WTC11 (cell line): ENCODE data around the gene ARHGAP45. TPM values are rescaled to one million over a fixed set of nuclear protein-coding genes. Genes with fewer than 3 reads are reported as not detected.

Experiments used
- CREM ChIP-seq: sonication (generic); formaldehyde crosslinking; IDR thresholded peaks from 2 replicates; pipeline ENCODE4 v1.8.1; 2022; ENCODE audit warnings: mild to moderate bottlenecking, missing genetic modification reagents, moderate library complexity
- CTCF ChIP-seq: fragments of 200-600 bp; IDR thresholded peaks from 2 replicates; pipeline ENCODE4 v1.8.0; 2022; ENCODE audit warnings: antibody characterized with exemption
- E2F5 ChIP-seq: sonication (generic); formaldehyde crosslinking; IDR thresholded peaks from 2 replicates; pipeline ENCODE4 v1.8.1; 2022; ENCODE audit warnings: mild to moderate bottlenecking, moderate library complexity, missing genetic modification reagents
- EMX1 ChIP-seq: fragments of 250-450 bp; sonication (Bioruptor Pico); IDR thresholded peaks from 2 replicates; pipeline ENCODE4 v1.8.0; 2021; ENCODE audit warnings: mild to moderate bottlenecking
- FOXJ3 ChIP-seq: sonication (generic); formaldehyde crosslinking; IDR thresholded peaks from 2 replicates; pipeline ENCODE4 v1.9.0; 2021; ENCODE audit warnings: missing genetic modification reagents, mild to moderate bottlenecking, borderline replicate concordance
- GABPB1 ChIP-seq: sonication (generic); formaldehyde crosslinking; IDR thresholded peaks from 2 replicates; pipeline ENCODE4 v1.8.1; 2023; ENCODE audit warnings: mild to moderate bottlenecking, missing genetic modification reagents
- GTF2I ChIP-seq: fragments of 250-450 bp; sonication (Bioruptor Pico); conservative IDR thresholded peaks from 2 replicates; pipeline ENCODE4 v1.4.0; 2021; ENCODE audit warnings: mild to moderate bottlenecking
- NFATC4 ChIP-seq: fragments of 250-450 bp; sonication (Bioruptor Pico); IDR thresholded peaks from 2 replicates; pipeline ENCODE4 v1.9.0; 2021; ENCODE audit warnings: mild to moderate bottlenecking
- NR1H2 ChIP-seq: sonication (generic); formaldehyde crosslinking; IDR thresholded peaks from 2 replicates; pipeline ENCODE4 v1.9.0; 2021; ENCODE audit warnings: mild to moderate bottlenecking, moderate library complexity, missing genetic modification reagents
- PRDM15 ChIP-seq: sonication (generic); formaldehyde crosslinking; IDR thresholded peaks from 2 replicates; pipeline ENCODE4 v1.8.0; 2022; ENCODE audit warnings: missing genetic modification reagents
- PREB ChIP-seq: sonication (generic); formaldehyde crosslinking; IDR thresholded peaks from 2 replicates; pipeline ENCODE4 v1.8.1; 2022; ENCODE audit warnings: mild to moderate bottlenecking, missing genetic modification reagents, moderate library complexity, borderline replicate concordance
- PRRX2 ChIP-seq: fragments of 250-450 bp; sonication (Bioruptor Pico); IDR thresholded peaks from 2 replicates; pipeline ENCODE4 v1.8.0; 2021; ENCODE audit warnings: mild to moderate bottlenecking
- SOX15 ChIP-seq: fragments of 250-450 bp; sonication (Bioruptor Pico); IDR thresholded peaks from 2 replicates; pipeline ENCODE4 v1.9.0; 2021; ENCODE audit warnings: mild to moderate bottlenecking
- ZNF423 ChIP-seq: fragments of 250-450 bp; sonication (Bioruptor Pico); IDR thresholded peaks from 2 replicates; pipeline ENCODE4 v2.1.2; 2022; ENCODE audit warnings: mild to moderate bottlenecking, moderate library complexity
- total RNA-seq: library from RNA; stranded (reverse); gene quantifications from 3 replicates; pipeline ENCODE4 v1.2.3, GENCODE V29; 2021
- TF ChIP-seq, protein P1 (sequence below): fragments of 250-450 bp; sonication (Bioruptor Pico); IDR thresholded peaks from 2 replicates; pipeline ENCODE4 v1.9.0; 2021; ENCODE audit warnings: mild to moderate bottlenecking
- TF ChIP-seq, protein P2 (sequence below): sonication (generic); formaldehyde crosslinking; IDR thresholded peaks from 2 replicates; pipeline ENCODE4 v1.8.0; 2022; ENCODE audit warnings: mild to moderate bottlenecking, missing genetic modification reagents
- TF ChIP-seq, protein P3 (sequence below): sonication (generic); formaldehyde crosslinking; IDR thresholded peaks from 2 replicates; pipeline ENCODE4 v1.8.1; 2023; ENCODE audit warnings: mild to moderate bottlenecking, missing genetic modification reagents, moderate library complexity
- TF ChIP-seq, protein P4 (sequence below): sonication (generic); formaldehyde crosslinking; IDR thresholded peaks from 2 replicates; pipeline ENCODE4 v1.8.1; 2023; ENCODE audit warnings: mild to moderate bottlenecking, missing genetic modification reagents
- TF ChIP-seq, protein P5 (sequence below): sonication (generic); formaldehyde crosslinking; IDR thresholded peaks from 2 replicates; pipeline ENCODE4 v1.8.0; 2023; ENCODE audit warnings: missing genetic modification reagents, mild to moderate bottlenecking, borderline replicate concordance

Gene ARHGAP45
- total RNA-seq, 1 experiment from 2014 or later = 40.9 TPM

- TF ChIP-seq, protein P1, sequence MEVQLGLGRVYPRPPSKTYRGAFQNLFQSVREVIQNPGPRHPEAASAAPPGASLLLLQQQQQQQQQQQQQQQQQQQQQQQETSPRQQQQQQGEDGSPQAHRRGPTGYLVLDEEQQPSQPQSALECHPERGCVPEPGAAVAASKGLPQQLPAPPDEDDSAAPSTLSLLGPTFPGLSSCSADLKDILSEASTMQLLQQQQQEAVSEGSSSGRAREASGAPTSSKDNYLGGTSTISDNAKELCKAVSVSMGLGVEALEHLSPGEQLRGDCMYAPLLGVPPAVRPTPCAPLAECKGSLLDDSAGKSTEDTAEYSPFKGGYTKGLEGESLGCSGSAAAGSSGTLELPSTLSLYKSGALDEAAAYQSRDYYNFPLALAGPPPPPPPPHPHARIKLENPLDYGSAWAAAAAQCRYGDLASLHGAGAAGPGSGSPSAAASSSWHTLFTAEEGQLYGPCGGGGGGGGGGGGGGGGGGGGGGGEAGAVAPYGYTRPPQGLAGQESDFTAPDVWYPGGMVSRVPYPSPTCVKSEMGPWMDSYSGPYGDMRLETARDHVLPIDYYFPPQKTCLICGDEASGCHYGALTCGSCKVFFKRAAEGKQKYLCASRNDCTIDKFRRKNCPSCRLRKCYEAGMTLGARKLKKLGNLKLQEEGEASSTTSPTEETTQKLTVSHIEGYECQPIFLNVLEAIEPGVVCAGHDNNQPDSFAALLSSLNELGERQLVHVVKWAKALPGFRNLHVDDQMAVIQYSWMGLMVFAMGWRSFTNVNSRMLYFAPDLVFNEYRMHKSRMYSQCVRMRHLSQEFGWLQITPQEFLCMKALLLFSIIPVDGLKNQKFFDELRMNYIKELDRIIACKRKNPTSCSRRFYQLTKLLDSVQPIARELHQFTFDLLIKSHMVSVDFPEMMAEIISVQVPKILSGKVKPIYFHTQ (CRISPR knock-in tag) = no peak
- TF ChIP-seq E2F5 = no peak
- no peak for TF ChIP-seq CREM
- TF ChIP-seq NR1H2 (CRISPR knock-in tag) = no peak
- TF ChIP-seq PREB (CRISPR knock-in tag) = no peak
- TF ChIP-seq, protein P2, sequence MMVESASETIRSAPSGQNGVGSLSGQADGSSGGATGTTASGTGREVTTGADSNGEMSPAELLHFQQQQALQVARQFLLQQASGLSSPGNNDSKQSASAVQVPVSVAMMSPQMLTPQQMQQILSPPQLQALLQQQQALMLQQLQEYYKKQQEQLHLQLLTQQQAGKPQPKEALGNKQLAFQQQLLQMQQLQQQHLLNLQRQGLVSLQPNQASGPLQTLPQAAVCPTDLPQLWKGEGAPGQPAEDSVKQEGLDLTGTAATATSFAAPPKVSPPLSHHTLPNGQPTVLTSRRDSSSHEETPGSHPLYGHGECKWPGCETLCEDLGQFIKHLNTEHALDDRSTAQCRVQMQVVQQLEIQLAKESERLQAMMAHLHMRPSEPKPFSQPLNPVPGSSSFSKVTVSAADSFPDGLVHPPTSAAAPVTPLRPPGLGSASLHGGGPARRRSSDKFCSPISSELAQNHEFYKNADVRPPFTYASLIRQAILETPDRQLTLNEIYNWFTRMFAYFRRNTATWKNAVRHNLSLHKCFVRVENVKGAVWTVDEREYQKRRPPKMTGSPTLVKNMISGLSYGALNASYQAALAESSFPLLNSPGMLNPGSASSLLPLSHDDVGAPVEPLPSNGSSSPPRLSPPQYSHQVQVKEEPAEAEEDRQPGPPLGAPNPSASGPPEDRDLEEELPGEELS (CRISPR knock-in tag) = peak; percentile 64
- TF ChIP-seq ZNF423 (CRISPR knock-in tag) = peak; percentile 100
- no peak for TF ChIP-seq FOXJ3 (CRISPR knock-in tag)
- no peak for TF ChIP-seq EMX1 (CRISPR knock-in tag)
- TF ChIP-seq PRRX2 (CRISPR knock-in tag) = no peak; the same call in 1 of the 2 replicates
- no peak for TF ChIP-seq SOX15 (CRISPR knock-in tag)
- TF ChIP-seq GTF2I (CRISPR knock-in tag) = no peak
- TF ChIP-seq, protein P3, sequence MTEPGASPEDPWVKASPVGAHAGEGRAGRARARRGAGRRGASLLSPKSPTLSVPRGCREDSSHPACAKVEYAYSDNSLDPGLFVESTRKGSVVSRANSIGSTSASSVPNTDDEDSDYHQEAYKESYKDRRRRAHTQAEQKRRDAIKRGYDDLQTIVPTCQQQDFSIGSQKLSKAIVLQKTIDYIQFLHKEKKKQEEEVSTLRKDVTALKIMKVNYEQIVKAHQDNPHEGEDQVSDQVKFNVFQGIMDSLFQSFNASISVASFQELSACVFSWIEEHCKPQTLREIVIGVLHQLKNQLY = no peak
- TF ChIP-seq, protein P4, sequence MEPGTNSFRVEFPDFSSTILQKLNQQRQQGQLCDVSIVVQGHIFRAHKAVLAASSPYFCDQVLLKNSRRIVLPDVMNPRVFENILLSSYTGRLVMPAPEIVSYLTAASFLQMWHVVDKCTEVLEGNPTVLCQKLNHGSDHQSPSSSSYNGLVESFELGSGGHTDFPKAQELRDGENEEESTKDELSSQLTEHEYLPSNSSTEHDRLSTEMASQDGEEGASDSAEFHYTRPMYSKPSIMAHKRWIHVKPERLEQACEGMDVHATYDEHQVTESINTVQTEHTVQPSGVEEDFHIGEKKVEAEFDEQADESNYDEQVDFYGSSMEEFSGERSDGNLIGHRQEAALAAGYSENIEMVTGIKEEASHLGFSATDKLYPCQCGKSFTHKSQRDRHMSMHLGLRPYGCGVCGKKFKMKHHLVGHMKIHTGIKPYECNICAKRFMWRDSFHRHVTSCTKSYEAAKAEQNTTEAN (CRISPR knock-in tag) = no peak
- TF ChIP-seq PRDM15 = no peak
- TF ChIP-seq GABPB1 (CRISPR knock-in tag) = peak; percentile 22; the same call in 1 of the 2 replicates
- no peak for TF ChIP-seq CTCF
- no peak for TF ChIP-seq NFATC4 (CRISPR knock-in tag)
- TF ChIP-seq, protein P5, sequence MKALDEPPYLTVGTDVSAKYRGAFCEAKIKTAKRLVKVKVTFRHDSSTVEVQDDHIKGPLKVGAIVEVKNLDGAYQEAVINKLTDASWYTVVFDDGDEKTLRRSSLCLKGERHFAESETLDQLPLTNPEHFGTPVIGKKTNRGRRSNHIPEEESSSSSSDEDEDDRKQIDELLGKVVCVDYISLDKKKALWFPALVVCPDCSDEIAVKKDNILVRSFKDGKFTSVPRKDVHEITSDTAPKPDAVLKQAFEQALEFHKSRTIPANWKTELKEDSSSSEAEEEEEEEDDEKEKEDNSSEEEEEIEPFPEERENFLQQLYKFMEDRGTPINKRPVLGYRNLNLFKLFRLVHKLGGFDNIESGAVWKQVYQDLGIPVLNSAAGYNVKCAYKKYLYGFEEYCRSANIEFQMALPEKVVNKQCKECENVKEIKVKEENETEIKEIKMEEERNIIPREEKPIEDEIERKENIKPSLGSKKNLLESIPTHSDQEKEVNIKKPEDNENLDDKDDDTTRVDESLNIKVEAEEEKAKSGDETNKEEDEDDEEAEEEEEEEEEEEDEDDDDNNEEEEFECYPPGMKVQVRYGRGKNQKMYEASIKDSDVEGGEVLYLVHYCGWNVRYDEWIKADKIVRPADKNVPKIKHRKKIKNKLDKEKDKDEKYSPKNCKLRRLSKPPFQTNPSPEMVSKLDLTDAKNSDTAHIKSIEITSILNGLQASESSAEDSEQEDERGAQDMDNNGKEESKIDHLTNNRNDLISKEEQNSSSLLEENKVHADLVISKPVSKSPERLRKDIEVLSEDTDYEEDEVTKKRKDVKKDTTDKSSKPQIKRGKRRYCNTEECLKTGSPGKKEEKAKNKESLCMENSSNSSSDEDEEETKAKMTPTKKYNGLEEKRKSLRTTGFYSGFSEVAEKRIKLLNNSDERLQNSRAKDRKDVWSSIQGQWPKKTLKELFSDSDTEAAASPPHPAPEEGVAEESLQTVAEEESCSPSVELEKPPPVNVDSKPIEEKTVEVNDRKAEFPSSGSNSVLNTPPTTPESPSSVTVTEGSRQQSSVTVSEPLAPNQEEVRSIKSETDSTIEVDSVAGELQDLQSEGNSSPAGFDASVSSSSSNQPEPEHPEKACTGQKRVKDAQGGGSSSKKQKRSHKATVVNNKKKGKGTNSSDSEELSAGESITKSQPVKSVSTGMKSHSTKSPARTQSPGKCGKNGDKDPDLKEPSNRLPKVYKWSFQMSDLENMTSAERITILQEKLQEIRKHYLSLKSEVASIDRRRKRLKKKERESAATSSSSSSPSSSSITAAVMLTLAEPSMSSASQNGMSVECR (CRISPR knock-in tag) = 0 out of 2 replicates have a peak, but pooled peaks have one; percentile 11
Observed at GRCh38 chr19:1020868-1021425, 46.0 kb upstream of the ARHGAP45 start, which contains the start of gene TMEM259 (continued).
